ENCODE results near the gene CFAP68.
"Not testable (repeated sequence)": the region's sequence is repeated elsewhere in the genome, so short reads cannot be mapped to it uniquely, and the experiment has no call there.

CFAP68 gene

GRCh38 chr11:111918390-111919256 lies 39.3 kb downstream of the CFAP68 start, which contains the start of gene C11orf52:
Gene C11orf52, plus strand, starts transcription at chr11:111918913. Its CDS starts 60 bp downstream, at chr11:111918973.
- DNase-seq, result peak; percentile 4

DNA sequence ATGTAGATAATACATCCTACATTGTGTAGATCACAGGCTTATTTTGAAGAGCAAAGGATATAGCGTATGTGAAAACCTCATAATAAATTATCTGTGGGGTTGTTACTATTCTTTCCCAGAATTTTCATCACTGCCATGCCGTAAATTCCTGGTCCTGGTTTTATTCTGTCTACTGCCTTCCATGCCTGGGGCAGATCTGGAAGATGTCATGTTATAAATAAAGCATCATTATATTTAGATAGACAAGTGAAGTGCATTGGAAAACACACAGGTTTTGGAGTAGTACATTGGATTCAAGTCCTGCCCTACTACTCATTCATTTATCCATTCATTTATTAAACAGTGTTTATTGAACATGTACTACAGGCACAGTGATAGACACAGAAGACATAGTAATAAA lies 41.6 kb downstream of the CFAP68 start:
- DNase-seq, result no peak

- DNase-seq, result no peak
Observed at GRCh38 chr11:111921541-111922230, 42.3 kb downstream of the CFAP68 start.

DNA sequence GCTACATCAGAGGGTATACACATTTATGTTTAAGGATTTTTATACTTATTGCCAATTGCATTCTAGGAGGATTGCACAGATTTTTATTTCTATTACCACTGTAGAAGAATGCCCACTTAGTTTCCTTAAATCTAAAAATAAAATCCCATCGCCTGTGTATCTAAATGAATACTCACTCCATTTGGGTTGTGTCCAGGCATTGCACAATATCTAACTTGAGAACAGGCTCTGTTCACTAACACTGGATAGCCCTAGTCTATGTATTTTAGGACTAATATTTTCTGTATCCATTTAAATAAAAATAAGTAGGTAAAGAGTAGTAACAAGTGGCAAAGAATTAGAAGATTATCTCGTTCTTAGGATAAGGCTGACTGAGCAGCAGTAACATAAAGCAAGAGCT lies 43.5 kb downstream of the CFAP68 start:
- no peak for DNase-seq

DNA sequence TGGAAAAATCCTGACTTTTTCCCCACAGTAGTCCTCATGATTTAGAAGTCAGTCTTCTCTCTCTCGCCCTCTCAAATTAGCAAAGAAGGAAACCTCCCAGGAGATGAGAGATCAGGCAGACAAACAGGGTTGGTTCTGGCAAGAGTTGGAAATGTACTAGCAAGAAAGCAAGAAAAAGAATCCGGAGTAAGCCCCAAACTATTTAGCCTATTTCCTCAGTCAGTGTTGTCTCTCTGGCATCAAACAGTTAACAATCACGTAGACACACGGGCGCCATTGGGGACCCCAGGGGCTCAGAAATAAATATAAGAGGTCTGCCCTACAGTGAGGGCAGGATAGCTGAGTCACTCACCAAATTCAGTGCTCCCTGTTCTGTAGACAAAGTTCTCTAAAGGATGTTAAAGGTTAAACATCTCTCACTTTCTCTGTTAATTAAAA lies 44.0 kb downstream of the CFAP68 start:
- no peak for DNase-seq

DNA sequence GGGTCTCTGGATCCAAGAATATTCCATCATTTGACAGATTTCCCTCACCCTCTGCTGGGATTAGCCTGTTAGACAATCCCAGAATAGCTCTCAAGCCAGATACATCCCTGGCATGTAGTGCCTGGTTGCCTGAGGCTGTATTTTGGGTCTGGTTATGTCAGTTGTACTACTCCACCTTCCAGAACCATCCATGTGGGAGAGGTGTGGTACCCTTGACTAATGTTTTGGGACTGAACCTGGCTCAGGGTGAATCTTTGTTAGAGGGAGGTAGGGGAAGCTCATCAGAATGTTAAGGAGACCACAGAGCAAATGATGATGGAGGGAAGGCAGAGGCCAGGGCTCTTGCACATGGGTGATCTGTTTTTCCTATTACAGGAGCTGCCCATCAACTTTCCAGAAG lies 44.6 kb downstream of the CFAP68 start:
- no peak for DNase-seq

DNA sequence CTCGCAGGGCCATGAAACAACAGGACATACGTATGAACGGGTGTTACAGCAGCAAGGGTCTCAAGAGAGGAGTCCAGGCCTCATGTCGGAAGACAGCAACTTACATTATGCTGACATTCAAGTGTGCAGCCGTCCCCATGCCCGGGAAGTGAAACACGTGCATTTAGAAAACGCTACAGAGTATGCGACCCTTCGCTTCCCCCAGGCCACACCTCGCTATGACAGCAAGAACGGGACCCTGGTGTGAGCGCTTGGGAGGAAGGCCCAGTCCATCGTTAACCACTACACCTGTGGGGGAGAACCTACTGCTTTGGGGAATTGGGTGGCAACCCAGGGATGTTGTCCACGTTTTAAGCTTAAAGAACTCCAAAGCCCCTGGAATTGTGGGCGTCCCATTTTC lies 46.6 kb downstream of the CFAP68 start:
- no peak for DNase-seq

DNA sequence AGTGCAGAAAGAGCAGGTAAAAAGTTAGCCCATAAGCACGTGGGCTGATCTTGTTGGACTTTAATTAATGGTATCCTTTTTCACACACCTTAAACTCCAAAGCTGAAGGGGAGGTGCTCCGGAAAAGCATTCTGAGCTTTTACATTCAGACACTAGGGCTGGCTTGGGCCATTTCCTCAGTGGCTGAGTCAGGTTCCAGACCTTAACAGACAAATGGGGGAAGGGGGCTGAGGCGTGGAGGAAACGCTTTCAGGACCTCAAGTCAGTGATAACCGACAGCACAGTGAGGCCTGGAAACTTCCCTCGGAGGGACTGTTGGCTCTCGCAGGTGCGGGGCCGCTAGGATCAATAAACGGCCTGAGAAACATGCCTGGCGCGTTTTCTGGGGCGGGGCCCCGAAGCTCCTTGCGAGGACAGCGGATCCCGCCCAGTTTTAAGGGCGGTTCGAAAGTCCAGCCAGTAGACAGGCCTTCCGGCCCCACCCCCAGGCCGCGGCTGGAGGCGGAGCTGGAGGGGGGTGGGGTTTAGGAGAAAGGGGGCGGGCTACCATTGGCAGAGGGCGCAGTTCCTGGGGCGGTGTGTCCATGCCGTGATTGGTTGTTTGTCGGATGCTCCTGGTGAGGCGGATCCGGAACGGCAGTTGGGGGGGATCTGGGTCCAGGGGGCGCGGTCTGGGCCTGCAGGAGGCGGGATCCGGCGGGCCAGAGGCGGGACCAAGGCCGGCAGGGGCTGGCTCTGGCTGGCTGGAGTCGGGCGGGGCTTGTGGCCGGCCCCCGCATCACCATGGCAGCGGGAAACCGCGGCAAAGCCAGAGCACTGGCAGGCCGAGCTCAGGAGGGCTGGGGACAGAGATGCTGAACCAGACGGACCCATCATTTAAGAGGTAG lies 47.4 kb downstream of the CFAP68 start:
- DNase-seq, result peak; percentile 96

- DNase-seq, result no peak
Observed at GRCh38 chr11:111930472-111930871, 51.1 kb downstream of the CFAP68 start.

DNA sequence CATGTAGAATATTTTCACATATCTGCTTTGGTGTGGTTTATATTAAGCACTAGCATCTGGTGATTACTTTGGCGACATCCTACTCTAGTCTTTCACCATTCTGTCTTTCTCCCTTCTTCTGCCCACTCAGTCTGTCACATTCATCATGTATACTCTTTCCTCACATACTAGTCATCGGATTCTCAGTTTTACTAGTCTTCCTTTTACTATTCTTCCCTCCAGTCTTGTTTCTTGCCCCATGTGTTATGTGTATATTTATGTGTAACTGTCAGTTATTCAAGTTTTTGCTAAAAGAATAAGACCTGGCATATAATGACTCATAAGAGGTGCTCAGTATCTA lies 53.2 kb downstream of the CFAP68 start:
- peak; percentile 92 for DNase-seq

DNA sequence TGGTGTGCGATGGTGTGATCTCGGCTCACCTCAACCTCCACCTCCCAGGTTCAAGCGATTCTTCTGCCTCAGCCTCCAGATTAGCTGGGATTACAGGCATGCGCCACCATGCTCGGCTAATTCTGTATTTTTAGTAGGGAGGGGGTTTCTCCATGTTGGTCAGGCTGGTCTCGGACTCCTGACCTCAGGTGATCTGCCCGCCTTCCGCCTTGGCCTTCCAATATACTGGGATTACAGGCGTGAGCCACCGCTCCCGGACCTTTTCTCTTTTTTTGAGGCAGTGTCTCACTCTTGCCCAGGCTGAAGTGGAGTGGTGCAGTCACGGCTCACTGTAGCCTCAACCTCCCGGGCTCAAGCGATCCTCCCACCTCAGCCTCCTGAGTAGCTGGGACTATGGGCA lies 53.8 kb downstream of the CFAP68 start:
- DNase-seq, result not testable (repeated sequence)

DNA sequence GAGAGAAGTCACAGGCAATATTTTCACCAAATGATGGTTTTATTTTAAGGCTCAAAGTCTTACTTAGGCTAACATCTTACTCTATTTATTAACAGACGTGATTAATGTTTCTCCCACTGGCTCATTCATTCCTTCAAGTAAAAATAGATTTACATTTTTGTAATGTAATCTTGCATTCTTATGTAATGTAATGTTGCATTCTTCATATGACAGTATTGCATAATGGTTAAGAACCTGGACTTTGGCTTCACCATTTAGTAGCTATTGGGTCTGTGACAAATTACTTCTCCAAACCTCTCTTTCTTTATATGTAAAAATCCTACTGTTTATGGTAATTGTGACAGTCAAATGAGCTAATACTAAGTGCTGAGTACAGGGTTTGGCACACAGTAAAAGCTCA lies 54.5 kb downstream of the CFAP68 start:
- DNase-seq, result peak; percentile 92

- no peak for DNase-seq
Observed at GRCh38 chr11:111934306-111934705, 55.0 kb downstream of the CFAP68 start.

Data from inflammatory macrophage treated with lipopolysaccharide for 4 hours (primary cell).